ENCODE measurements around the gene SCN2B. TPM values are rescaled to one million over a fixed set of nuclear protein-coding genes. Genes with fewer than 3 reads are reported as not detected.

SCN2B gene
- polyA plus RNA-seq, 1 of the 3 experiments (the other 2 are of a cell fraction), result 0.05 TPM

GRCh38 chr11:118146554-118146953 lies 29.9 kb downstream of the SCN2B start:
- ChIA-PET POLR2A (no interaction called here), CTCF (interaction anchor here (1.1 to 15.5 kb wide), 7 partner anchors 17 to 68 kb away, joined by 3 to 246 read pairs (median 4); no protein-coding TSS in a partner anchor)
- WGBS (ENCODE audit: low lambda C conversion rate), result 86% methylated on average over 6 of the region's 6 CpGs

More at GRCh38 chr11:118146554-118146953, 29.9 kb downstream of the SCN2B start:
- Histone ChIP-seq H3K9me2 (no peaks in the 10 kb centered on the region), H3K27me3 (ENCODE audit: insufficient read depth) (peaks cover 29% of the 10 kb centered on the region; the same call in 1 of the 2 replicates), H3F3A (replicated peaks; ENCODE audit: insufficient read depth) (peaks cover 3% of the 10 kb centered on the region), H3K4me2 (no peak overlapping the region), H3K9ac (no peak overlapping the region), H3K36me3 (replicated peaks in 1 of 2; ENCODE audit: control insufficient read depth in 1 of 2, insufficient read depth in 2 of 2, low read length in 1 of 2) (no peaks in the 10 kb centered on the region), H3K79me2 (ENCODE audit: insufficient read depth) (no peaks in the 10 kb centered on the region), H3K9me3 (no peaks in the 10 kb centered on the region), H4K20me1 (ENCODE audit: insufficient read depth) (no peaks in the 10 kb centered on the region), H3K27ac (ENCODE audit: low read depth in 2 of 2, low read length in 1 of 2) (no peak overlapping the region), H3K4me1 (ENCODE audit: control insufficient read depth in 1 of 2, insufficient read depth in 2 of 2, low read depth in 1 of 2, low read length in 1 of 2) (peaks cover 0 to 4% of the 10 kb centered on the region in 2 experiments; a peak in 1 of 4 replicates), H2AFZ (ENCODE audit: low read depth) (no peak overlapping the region), H3K4me3 (ENCODE audit: low read depth in 2 of 2, low read length in 1 of 2) (no peak overlapping the region)
- no peak for DNase-seq
- no peak for TF ChIP-seq EP300 (IDR thresholded peaks at IDR 0.05; ENCODE audit: borderline replicate concordance in 1 of 2, low read depth in 1 of 2, low read length in 1 of 2)
- TF ChIP-seq JUND (IDR thresholded peaks at IDR 0.05), result no peak
- no peak for TF ChIP-seq MAX (IDR thresholded peaks at IDR 0.05; ENCODE audit: low read depth)
- no peak for TF ChIP-seq FOSL2 (IDR thresholded peaks at IDR 0.05; ENCODE audit: borderline replicate concordance, low read depth)
- no peak for TF ChIP-seq NFIC (IDR thresholded peaks at IDR 0.05; ENCODE audit: borderline replicate concordance)
- TF ChIP-seq PBX3 (IDR thresholded peaks at IDR 0.05), result no peak
- no peak for TF ChIP-seq GATA2 (CRISPR knock-in tag; IDR thresholded peaks at IDR 0.05)
- TF ChIP-seq ZBTB33 (IDR thresholded peaks at IDR 0.05; ENCODE audit: borderline replicate concordance, low read depth), result no peak
- no peak for TF ChIP-seq TAF1 (IDR thresholded peaks at IDR 0.05; ENCODE audit: borderline replicate concordance, low read depth, low read length)
- TF ChIP-seq EZH2phosphoT487 (IDR thresholded peaks at IDR 0.05; ENCODE audit: borderline replicate concordance, low read depth), result no peak
- no peak for TF ChIP-seq FOXM1 (IDR thresholded peaks at IDR 0.05; ENCODE audit: low read depth)
- no peak for TF ChIP-seq MEF2A (IDR thresholded peaks at IDR 0.05; ENCODE audit: borderline replicate concordance, low read depth)
- no peak for TF ChIP-seq RCOR1 (IDR thresholded peaks at IDR 0.05; ENCODE audit: low read length)
- no peak for TF ChIP-seq IRF3 (IDR thresholded peaks at IDR 0.05; ENCODE audit: low read depth, low read length)
- TF ChIP-seq MXI1 (IDR thresholded peaks at IDR 0.05; ENCODE audit: low read depth, low read length), result no peak
- no peak for TF ChIP-seq SIN3A (IDR thresholded peaks at IDR 0.05; ENCODE audit: borderline replicate concordance, low read depth, low read length)
- TF ChIP-seq REST (IDR thresholded peaks at IDR 0.05; ENCODE audit: low read depth, low read length), result no peak

All from SK-N-SH (cell line).